ENCODE measurements around the gene FCHO1.

The FCHO1 gene

DNA sequence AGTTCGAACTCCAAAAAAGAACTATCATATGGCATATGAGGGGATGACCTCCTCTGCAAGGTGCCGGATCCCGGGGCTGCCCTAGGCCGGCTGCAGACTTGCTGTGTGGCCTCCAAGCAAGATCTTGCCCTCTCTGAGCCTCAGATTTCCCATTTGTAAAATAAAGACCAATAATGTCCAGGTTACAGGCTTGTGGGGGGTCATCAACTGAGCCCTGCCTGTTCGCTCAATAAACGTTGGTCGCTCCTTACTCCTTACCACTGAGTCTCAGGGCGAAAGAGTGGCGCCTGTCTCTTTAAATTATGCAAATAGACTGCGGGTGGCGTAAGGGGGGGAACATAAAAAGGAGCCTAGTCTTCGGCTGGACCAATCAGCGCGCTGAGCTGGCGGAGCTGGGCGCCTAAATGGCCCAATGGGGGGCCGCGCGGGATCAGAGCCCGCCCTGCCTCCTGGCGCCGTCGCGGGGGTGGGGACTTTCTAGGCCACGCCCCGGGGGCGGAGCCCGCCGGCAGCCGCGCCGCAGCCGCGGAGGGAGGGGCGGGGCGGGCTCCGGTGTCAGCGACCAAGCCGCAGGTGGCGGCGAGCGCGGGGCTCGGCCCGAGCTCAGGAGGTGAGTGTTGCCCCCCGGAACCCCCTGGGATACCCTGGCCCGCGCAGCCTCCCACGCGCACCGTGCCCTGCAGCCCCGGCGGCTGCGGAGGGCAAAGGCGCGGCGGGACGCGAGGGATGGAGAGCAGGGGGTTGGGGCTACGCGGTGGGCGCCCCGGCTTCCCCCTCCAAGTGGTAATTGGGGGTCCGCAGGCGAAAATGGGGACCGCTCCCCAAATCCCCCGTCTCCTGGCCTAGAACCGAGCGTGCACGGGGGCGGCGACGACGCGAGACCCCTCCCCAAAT, 3.8 kb upstream of the FCHO1 start:
- DNase-seq (ENCODE audit: low read depth), result peak; percentile 94
- TF ChIP-seq, protein P1, sequence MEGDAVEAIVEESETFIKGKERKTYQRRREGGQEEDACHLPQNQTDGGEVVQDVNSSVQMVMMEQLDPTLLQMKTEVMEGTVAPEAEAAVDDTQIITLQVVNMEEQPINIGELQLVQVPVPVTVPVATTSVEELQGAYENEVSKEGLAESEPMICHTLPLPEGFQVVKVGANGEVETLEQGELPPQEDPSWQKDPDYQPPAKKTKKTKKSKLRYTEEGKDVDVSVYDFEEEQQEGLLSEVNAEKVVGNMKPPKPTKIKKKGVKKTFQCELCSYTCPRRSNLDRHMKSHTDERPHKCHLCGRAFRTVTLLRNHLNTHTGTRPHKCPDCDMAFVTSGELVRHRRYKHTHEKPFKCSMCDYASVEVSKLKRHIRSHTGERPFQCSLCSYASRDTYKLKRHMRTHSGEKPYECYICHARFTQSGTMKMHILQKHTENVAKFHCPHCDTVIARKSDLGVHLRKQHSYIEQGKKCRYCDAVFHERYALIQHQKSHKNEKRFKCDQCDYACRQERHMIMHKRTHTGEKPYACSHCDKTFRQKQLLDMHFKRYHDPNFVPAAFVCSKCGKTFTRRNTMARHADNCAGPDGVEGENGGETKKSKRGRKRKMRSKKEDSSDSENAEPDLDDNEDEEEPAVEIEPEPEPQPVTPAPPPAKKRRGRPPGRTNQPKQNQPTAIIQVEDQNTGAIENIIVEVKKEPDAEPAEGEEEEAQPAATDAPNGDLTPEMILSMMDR (IDR thresholded peaks at IDR 0.05; ENCODE audit: low read length, missing control alignments), result no peak

DNA sequence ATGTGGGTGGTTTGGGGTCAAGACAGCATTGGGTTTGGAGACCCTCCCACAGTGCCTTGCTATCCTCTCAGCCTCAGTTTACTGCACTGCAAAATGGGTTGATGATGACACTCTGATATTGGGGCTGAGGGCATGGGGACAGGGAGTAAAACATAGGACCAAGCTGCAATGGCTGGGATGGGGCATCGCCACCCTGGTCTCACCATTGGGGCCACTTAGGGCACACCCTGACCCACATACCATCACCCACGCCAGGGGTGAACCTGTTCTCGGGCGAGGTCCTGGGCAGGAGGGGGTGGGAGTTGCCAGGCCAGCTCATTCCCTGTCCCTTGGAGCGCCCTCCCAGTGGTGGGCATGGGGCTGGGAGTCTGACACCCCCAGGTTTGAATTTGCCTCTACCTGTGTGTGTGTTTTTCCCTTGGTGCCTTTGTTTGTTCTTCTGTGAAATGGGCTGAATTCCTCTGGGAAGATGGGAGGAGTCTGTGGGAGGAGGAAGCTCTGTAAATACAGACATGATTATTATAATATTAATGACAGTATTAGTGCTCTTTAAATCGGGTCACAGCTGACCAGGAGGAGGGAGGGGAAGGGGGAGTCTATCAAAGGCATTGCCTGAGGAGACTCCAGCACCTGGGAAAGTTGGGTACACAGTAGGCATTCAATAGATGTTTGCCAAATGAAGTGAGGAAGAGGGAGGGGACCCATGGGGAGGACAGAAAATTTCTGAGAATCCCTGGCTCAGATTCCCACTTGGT, 2.2 kb upstream of the FCHO1 start:
- TF ChIP-seq, protein P1 (IDR thresholded peaks at IDR 0.05; ENCODE audit: low read length, missing control alignments), result no peak
- H3K4me3 ChIP-seq (replicated peaks; ENCODE audit: low read depth, low read length), result no peak overlapping the region
- DNase-seq (ENCODE audit: low read depth), result no peak

More for the DNA sequence above, 3.8 kb upstream of the FCHO1 start:
- H3K4me3 ChIP-seq (replicated peaks; ENCODE audit: low read depth, low read length), result peak overlapping the region; percentile 45

DNA sequence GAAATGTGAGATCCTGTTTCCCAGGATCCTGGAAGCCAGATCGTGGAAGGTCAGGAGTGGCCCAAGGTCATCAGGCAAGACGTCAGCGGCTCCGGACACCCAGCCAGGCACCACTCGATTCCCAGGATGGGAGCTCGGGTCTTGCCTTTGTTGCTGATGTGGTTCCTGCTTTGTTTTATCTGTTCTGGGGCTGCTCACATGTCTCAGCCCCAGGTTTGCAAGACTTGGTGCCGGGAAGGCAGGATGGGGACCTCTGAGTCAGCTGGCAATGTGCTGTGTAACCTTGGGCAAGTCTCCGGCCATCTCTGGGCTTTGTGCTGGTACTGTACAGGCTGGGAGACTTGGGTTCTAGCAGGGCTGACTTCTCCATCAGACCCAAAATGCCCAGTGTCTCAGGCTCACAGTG, 1.4 kb upstream of the FCHO1 start:
- no peak overlapping the region for H3K4me3 ChIP-seq (replicated peaks; ENCODE audit: low read depth, low read length)

DNA sequence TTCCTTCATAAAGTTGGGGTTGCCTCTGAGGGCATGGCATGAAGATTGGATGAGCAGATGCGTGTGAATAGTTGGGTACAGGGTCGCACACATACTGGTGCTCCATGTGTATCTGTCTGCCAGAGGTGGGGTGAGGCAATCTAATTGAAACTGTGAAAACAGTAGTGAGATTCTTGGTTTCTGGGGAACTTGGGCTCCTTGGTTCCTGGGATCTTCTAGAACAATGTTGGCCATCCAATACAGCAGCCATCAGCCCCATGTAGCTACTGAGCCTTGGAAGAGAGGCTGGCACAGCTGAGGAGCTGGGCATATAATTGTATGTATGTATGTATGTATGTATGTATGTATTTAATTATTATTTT, 616 bp downstream of the FCHO1 start:
- TF ChIP-seq, protein P1 (IDR thresholded peaks at IDR 0.05; ENCODE audit: low read length, missing control alignments), result no peak
- H3K4me3 ChIP-seq (replicated peaks; ENCODE audit: low read depth, low read length), result no peak overlapping the region
- no peak for DNase-seq (ENCODE audit: low read depth)

More for the DNA sequence above, 1.4 kb upstream of the FCHO1 start:
- TF ChIP-seq, protein P1 (IDR thresholded peaks at IDR 0.05; ENCODE audit: low read length, missing control alignments), result no peak
- DNase-seq (ENCODE audit: low read depth), result peak; percentile 29

DNA sequence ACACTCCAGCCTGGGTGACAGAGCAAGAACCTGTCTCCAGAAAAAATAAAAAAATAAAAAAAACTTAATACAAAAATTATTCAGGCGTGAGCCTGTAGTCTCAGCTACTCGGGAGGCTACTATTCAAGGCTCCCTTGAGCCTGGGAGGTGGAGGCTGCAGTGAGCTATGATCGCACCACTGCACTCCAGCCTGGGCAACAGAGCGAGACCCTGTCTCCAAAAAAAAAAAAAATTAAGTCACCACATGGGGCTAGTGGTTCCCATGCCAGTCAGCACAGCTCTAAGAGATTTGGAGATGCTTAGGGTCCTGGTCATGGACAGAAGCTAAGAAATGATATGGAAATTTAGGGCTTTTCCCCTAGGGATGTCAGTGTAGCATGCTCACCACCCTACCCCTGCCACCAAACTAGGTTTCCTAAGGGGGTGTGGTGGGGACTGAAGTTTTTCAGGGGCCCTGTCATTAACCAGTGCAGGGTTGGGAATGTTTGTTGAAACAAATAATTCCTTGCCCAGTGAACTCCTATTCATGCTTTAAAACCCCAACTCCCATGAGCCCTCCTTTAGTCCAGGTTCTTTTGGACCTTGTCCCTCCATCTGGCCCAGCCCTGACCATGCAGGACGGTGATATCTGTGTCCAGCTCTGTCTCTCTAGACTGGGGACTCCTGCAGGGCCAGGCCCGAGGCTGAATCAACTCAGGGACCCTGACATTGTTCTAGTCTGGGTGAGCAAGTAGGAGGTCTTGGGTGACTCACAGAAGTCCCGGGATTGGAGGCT, 1.8 kb downstream of the FCHO1 start:
- DNase-seq (ENCODE audit: low read depth), result no peak
- TF ChIP-seq, protein P1 (IDR thresholded peaks at IDR 0.05; ENCODE audit: low read length, missing control alignments), result no peak
- no peak overlapping the region for H3K4me3 ChIP-seq (replicated peaks; ENCODE audit: low read depth, low read length)

DNA sequence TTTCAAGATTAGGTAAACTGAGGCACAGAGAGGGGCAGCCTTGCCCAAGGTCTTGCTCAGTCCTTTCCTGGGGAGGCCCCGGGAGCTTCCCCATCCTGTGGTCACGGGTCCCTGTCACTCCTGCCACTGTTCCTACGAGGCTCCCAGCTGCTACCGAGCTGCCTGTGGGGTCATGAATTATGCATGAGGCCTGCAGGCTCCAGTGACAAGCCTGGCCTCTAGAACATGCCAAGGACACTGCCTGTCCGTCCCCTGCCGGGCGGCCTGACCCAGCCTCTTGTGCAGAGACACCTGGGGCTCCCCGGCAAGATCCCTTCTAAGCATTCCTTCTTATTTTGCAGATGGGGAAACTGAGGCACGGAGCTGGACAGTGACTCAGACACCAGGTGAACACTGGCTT, 2.7 kb downstream of the FCHO1 start:
- DNase-seq (ENCODE audit: low read depth), result no peak
- H3K4me3 ChIP-seq (replicated peaks; ENCODE audit: low read depth, low read length), result no peak overlapping the region

More for the DNA sequence above, 2.7 kb downstream of the FCHO1 start:
- TF ChIP-seq, protein P1 (IDR thresholded peaks at IDR 0.05; ENCODE audit: low read length, missing control alignments), result no peak
